Neural cell (in vitro differentiated cells): ENCODE data around the gene TNNT3.

Experiments
- EP300 ChIP-seq: fragments of 450-650 bp; conservative IDR thresholded peaks from 2 replicates; pipeline ENCODE4 v1.6.1; 2014; ENCODE audit warnings: antibody characterized with exemption, mild to moderate bottlenecking, moderate library complexity; ENCODE audit not compliant: poor library complexity, severe bottlenecking
- TF ChIP-seq, protein P1 (sequence below): fragments of 450-650 bp; IDR thresholded peaks from 2 replicates; pipeline ENCODE4 v1.5.1; 2014; ENCODE audit warnings: antibody characterized with exemption, mild to moderate bottlenecking, moderate library complexity; ENCODE audit not compliant: poor library complexity, severe bottlenecking

- TF ChIP-seq EP300, result no peak
- TF ChIP-seq, protein P1, sequence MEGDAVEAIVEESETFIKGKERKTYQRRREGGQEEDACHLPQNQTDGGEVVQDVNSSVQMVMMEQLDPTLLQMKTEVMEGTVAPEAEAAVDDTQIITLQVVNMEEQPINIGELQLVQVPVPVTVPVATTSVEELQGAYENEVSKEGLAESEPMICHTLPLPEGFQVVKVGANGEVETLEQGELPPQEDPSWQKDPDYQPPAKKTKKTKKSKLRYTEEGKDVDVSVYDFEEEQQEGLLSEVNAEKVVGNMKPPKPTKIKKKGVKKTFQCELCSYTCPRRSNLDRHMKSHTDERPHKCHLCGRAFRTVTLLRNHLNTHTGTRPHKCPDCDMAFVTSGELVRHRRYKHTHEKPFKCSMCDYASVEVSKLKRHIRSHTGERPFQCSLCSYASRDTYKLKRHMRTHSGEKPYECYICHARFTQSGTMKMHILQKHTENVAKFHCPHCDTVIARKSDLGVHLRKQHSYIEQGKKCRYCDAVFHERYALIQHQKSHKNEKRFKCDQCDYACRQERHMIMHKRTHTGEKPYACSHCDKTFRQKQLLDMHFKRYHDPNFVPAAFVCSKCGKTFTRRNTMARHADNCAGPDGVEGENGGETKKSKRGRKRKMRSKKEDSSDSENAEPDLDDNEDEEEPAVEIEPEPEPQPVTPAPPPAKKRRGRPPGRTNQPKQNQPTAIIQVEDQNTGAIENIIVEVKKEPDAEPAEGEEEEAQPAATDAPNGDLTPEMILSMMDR, result no peak
These were observed 38.6 kb upstream of the TNNT3 start for GRCh38 chr11:1880746-1881441.
